Right renal pelvis (tissue), 4 donors: ENCODE measurements around the gene ALPK1. TPM values are rescaled to one million over a fixed set of nuclear protein-coding genes. Genes with fewer than 3 reads are reported as not detected.
"Not testable (repeated sequence)": the region's sequence is repeated elsewhere in the genome, so short reads cannot be mapped to it uniquely, and the experiment has no call there.

Experiments used
- DNase-seq, 4 donors: peaks; one replicate each; pipeline ENCODE4 v3.0.0-alpha.2; 2013; ENCODE audit warnings: low read depth in 4 of 4, low spot score in 3 of 4, missing footprints in 1 of 4
- polyA plus RNA-seq, 4 donors: library from polyadenylated mRNA; unstranded; fragments of 120-200 nt; gene quantifications; one replicate each; pipeline ENCODE4 v1.2.1, GENCODE V29; 2013; ENCODE audit not compliant: insufficient read length in 4 of 4

ALPK1 gene
- polyA plus RNA-seq, 4 donors: 10.2 to 14.2 (median 11.5) TPM

DNA sequence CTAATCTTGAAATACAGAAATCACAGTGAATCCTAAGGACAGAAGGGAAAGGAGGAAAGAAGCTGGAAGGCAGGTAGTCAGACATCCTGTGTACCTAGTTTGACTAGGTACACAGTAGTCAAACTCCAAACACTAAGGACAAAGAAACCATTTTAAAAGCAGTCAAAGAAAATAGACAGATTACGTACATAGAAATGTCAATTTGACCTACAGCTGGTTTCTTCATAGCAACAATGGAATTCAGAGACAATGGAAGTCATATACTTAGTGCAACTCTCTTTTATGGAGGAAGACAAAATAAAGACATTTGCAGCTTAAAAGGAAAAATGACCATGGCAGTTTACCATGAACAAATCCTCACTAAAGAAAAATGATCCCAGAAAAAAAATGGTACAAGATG, 139.8 kb downstream of the ALPK1 start:
- DNase-seq: no peak

DNA sequence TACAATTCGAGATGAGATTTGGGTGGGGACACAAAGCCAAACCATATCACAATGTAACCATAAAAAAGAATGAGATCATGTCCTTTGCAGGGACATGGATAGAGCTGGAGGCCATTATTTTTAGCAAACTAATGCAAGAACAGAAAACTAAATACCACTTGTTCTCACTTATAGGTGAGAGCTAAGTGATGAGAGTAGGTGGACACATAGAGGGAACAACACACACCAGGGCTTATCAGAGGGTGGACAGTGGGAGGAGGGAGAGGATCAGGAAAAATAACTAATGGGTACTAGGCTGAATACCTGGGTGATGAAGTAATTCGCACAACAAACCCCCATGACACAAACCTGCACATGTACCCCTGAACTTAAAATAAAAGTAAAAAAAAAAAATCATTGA, 145.1 kb downstream of the ALPK1 start:
- not testable (repeated sequence) for DNase-seq

DNA sequence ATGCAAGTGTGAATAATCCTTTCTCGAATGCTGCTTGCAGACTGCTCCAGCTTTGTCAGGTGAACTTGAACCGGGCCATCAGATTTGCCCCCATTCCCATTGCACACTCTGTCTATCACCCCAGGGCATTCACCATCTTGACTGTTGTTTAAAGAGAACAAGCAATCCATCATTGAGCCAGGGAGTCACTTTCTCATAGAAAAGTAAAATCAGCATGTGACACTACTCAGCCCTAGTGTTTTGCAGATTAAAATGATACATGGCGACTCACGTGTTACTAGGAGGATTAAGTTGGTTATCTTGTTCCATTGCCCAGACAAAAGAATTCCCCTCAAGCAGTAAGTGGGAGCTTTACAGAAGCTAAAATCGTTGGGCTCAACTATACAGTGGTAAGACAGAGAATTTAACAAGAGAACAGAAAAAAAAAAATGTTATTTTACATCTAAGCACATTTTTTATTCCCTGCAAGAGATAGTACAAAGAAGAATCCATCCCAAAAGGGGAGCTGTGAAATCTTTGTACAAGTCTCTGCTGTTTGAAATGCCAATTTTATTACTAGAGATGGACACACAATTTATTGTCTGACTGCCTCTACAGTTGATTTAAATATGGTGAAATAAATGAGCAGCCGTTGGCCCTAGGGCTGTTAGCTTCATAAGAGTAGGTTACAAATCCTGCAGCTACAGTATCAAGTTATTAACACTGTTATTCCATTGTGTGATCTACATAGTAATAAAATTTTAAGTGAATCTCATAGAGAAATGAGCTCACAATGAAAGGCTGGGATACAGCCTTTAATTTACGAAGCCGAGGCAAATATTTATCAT, 151.3 kb downstream of the ALPK1 start:
- DNase-seq: no peak

DNA sequence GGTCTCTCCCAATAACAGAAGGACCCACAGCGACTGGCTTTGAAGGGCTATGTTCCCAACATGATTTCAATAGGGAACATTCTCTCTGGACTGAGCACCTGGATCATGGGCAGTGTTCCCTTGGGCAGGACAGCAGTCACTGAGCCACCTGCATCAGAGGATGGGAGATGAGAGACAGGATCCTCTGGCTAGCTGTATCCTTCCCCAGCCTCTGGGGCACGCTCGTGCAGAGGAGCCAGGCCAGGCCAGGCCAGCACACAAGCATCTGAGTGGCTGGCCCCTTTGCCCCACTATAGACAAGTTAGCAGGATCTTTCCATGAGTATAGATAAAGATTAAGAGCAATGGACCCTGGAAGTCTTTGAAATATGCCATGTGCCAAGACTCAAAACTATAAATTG, 152.5 kb downstream of the ALPK1 start:
- DNase-seq: no peak

DNA sequence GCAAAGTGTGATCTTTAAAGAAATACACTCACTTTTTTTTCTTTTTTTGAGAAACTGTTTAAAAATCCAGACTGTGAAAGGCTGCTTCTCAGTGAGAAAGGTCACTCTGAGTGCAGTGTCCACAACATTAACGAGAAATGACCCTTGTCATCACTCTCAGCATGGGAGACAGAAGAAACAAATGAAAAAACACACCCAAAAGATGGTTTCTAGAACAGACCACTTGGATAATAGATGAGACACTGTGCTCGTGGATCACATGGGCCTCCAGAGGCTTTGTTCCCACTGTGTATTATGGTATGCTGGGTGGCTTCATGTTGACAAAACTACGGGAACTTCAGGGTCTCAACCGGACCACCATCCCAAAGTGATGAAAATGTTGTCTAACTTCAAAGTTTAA, 153.9 kb downstream of the ALPK1 start:
- no peak for DNase-seq

DNA sequence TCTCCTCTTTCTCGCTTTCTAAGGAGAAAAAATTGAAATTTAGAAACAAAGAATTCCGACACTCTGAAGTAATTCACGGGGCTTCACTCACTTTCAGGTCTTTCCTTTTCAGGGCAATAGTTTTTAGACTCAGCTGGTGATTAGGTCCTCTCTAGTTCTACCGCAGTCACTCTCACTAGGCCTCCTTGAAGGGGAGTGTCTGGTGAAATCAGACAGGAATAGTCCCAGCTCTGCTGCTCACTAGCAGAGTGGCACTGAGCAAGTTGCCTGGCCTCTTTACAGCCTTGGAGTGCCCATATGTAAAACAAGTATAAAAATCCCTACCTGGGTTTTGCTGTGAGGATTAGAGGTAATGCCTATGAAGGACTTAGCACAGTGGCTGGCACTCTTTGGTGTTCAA, 154.7 kb downstream of the ALPK1 start:
- no peak for DNase-seq

DNA sequence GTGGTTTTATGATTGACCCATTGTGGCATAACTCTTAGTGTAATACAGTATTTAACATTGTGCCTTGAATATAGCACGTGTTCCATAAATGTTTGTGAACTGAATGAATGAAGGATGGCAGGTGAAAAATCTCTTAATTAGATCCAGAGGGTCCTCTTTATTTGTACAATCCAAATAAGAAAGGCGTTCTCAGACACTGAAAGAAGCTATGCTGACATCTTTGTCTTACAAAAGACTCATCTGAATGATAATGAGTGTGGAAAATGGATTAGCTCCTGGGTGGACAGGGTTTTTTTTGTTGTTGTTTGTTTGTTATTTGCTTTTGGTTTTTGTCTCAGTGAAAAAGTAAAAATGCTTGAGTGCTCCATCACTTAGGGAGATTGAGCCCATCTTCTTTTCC, 156.2 kb downstream of the ALPK1 start:
- no peak for DNase-seq

DNA sequence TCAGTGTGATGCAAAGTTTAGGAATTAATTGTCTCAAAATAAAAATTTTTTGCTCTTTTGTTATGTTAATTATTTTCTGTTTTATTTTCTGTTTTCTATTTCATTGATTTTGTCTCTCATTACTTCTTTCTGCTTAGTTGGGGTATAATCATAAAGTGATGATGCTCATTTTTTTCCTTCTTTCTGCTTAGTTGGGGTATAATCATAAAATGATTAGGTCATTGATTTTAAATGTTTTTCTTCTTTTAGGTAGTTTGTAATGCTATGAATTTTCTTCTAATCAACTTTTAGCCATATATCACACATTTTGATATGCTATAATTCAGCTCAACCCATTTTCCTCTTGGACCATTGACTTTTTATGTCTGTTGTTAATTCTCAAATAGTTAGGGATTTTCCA, 175.1 kb downstream of the ALPK1 start:
- DNase-seq: no peak

DNA sequence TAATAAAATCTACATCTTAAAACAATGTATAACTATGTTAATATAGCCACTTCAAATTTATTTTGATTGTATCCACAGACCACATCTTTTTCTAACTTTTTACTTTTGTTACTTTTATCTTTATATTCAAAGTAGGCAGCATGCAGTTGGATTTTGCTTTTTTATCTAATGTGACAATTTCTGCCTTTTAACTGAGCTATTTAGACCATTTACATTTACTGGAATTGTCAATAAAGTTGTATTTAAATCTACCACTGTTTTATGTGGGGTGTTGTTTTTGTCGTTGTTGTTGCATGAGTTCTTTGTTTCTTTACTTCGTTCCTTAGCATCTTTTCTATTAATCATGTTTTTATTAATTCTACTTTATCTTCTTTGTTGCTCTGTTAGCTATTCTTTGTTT, 176.8 kb downstream of the ALPK1 start:
- DNase-seq: no peak

DNA sequence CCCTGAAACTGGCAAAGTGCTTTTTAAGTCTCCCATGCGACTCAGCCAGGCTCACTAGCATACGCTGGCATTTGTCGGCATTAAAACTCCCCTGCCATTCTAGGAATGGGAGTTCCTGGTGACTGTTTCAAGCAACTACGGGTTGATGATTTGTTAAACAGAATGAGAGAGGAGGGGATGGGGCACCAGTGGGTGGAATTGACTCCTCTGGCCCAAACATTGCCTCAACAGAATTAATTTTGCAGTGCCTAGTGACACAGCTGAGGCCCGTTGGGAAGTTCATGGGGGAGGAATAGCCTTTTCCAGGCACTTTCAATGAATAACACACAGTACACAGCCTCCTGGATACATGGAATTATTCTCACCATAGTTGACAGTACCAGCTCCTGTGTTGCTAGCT, 188.8 kb downstream of the ALPK1 start:
- DNase-seq: no peak

DNA sequence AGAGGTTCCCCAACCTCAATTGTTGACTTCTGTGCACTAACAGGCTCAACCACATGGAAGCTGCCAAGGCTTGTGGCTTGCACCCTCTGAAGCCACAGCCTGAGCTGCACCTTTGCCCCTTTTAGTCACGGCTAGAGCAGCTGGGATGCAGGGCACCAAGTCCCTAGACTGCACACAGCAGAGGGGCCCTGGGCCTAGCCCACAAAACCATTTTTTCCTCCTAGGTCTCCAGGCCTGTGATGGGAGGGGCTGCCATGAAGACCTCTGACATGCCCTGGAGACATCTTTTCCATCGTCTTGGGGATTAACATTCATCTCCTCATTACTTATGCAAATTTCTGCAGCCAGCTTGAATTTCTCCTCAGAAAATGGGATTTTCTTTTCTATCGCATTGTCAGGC, 193.6 kb downstream of the ALPK1 start:
- DNase-seq: not testable (repeated sequence)

Other genes starting within 250 kb of the ALPK1 start
- gene FAM241A, start 151.9 kb upstream of the ALPK1 start, polyA plus RNA-seq: 1 to 10 TPM; 1.4 to 2.8 (median 1.9) TPM
- gene AP1AR, start 65.6 kb upstream of the ALPK1 start, polyA plus RNA-seq: 10 to 100 TPM; 34.3 to 47.0 (median 41.7) TPM
- gene TIFA, start 11.5 kb upstream of the ALPK1 start, polyA plus RNA-seq: 10 to 100 TPM; 15.7 to 20.3 (median 20.0) TPM
- gene NEUROG2, start 218.8 kb downstream of the ALPK1 start, polyA plus RNA-seq: not detected